HEK293 (cell line): Measurements from ENCODE around the gene MC1R.

Experiments used
- CTCF ChIA-PET: fragments of 350-600 bp; formaldehyde crosslinking; extraction: SDS; loops from one replicate; lab custom pipeline; 2021; ENCODE audit warnings: antibody characterized with exemption; lab: Yijun Ruan, JAX
- POLR2A ChIA-PET: fragments of 300-600 bp; formaldehyde crosslinking; extraction: SDS; loops from one replicate; lab custom pipeline; 2020; ENCODE audit warnings: antibody characterized with exemption, inconsistent platforms; lab: Yijun Ruan, JAX
- H3K27ac ChIP-seq: fragments of 200-500 bp; sonication (Bioruptor generic); 2 replicates; pipeline ENCODE4 v1.5.1; 2014; ENCODE audit warnings: low read depth, low read length, control low read depth, inconsistent platforms; ENCODE audit errors: extremely low read depth
- H3K36me3 ChIP-seq, 2 experiments: fragments of 200-500 bp in 1 of 2; sonication (Bioruptor generic) in 1 of 2; 1 replicate in 1 of 2; 2 replicates in 1 of 2; pipeline ENCODE4 v1.5.1; 2014 to 2017; ENCODE audit warnings: inconsistent platforms in 2 of 2, low read length in 2 of 2; ENCODE audit not compliant: control insufficient read depth in 2 of 2, insufficient read depth in 1 of 2
- H3K4me1 ChIP-seq: fragments of 200-500 bp; sonication (Bioruptor generic); 2 replicates; pipeline ENCODE4 v1.5.1; 2014; ENCODE audit warnings: mild to moderate bottlenecking, low read length, inconsistent platforms; ENCODE audit not compliant: control insufficient read depth, insufficient read depth
- H3K4me3 ChIP-seq: 2 replicates; pipeline ENCODE4 v1.5.1; 2011; ENCODE audit warnings: low read depth, mild to moderate bottlenecking, control low read depth, low read length, moderate library complexity
- H3K9me3 ChIP-seq: fragments of 200-500 bp; sonication (Bioruptor generic); 2 replicates; pipeline ENCODE4 v1.5.1; 2014; ENCODE audit warnings: low read depth, low read length, inconsistent platforms; ENCODE audit not compliant: control insufficient read depth, insufficient read depth
- GLIS1 ChIP-seq: fragments of 450-650 bp; formaldehyde crosslinking; IDR thresholded peaks from 2 replicates; pipeline ENCODE4 v1.5.1; 2016; ENCODE audit warnings: missing biosample characterization, missing genetic modification characterization
- IKZF3 ChIP-seq: fragments of 450-650 bp; IDR thresholded peaks from 2 replicates; pipeline ENCODE4 v1.5.0; 2018; ENCODE audit warnings: missing biosample characterization, mild to moderate bottlenecking, missing genetic modification characterization, moderate library complexity
- INSM2 ChIP-seq: fragments of 450-650 bp; formaldehyde crosslinking; IDR thresholded peaks from 2 replicates; pipeline ENCODE4 v1.5.1; 2016; ENCODE audit warnings: missing biosample characterization, missing genetic modification characterization
- KLF1 ChIP-seq: fragments of 450-650 bp; formaldehyde crosslinking; IDR thresholded peaks from 2 replicates; pipeline ENCODE4 v1.5.1; 2016; ENCODE audit warnings: missing biosample characterization, missing genetic modification characterization
- KLF9 ChIP-seq: fragments of 450-650 bp; formaldehyde crosslinking; IDR thresholded peaks from 2 replicates; pipeline ENCODE4 v1.5.1; 2016; ENCODE audit warnings: missing biosample characterization, missing genetic modification characterization, low read depth
- OSR2 ChIP-seq: fragments of 450-650 bp; formaldehyde crosslinking; IDR thresholded peaks from 2 replicates; pipeline ENCODE4 v1.5.1; 2016; ENCODE audit warnings: missing biosample characterization, missing genetic modification characterization
- PRDM1 ChIP-seq: fragments of 450-650 bp; formaldehyde crosslinking; IDR thresholded peaks from 2 replicates; pipeline ENCODE4; 2016; ENCODE audit warnings: missing biosample characterization, missing genetic modification characterization
- SCRT2 ChIP-seq: fragments of 450-650 bp; formaldehyde crosslinking; IDR thresholded peaks from 2 replicates; pipeline ENCODE4 v1.5.1; 2016; ENCODE audit warnings: missing biosample characterization, missing genetic modification characterization
- ZBTB1 ChIP-seq: fragments of 450-650 bp; formaldehyde crosslinking; IDR thresholded peaks from 2 replicates; pipeline ENCODE4 v1.5.1; 2016; ENCODE audit warnings: missing biosample characterization, missing genetic modification characterization
- ZFP41 ChIP-seq: fragments of 450-650 bp; formaldehyde crosslinking; IDR thresholded peaks from 2 replicates; pipeline ENCODE4 v1.5.1; 2016; ENCODE audit warnings: missing biosample characterization, missing genetic modification characterization, borderline replicate concordance
- ZNF10 ChIP-seq: fragments of 450-650 bp; formaldehyde crosslinking; IDR thresholded peaks from 2 replicates; pipeline ENCODE4 v1.5.1; 2017; ENCODE audit warnings: missing biosample characterization, missing genetic modification characterization
- ZNF132 ChIP-seq: fragments of 450-650 bp; formaldehyde crosslinking; IDR thresholded peaks from 2 replicates; pipeline ENCODE4 v1.5.1; 2017; ENCODE audit warnings: missing biosample characterization, missing genetic modification characterization, borderline replicate concordance
- ZNF16 ChIP-seq: fragments of 450-650 bp; formaldehyde crosslinking; IDR thresholded peaks from 2 replicates; pipeline ENCODE4 v1.5.1; 2016; ENCODE audit warnings: low read depth, missing biosample characterization, missing genetic modification characterization
- ZNF2 ChIP-seq: fragments of 450-650 bp; formaldehyde crosslinking; IDR thresholded peaks from 2 replicates; pipeline ENCODE4 v1.5.1; 2016; ENCODE audit warnings: missing biosample characterization, missing genetic modification characterization
- ZNF23 ChIP-seq: fragments of 450-650 bp; formaldehyde crosslinking; IDR thresholded peaks from 2 replicates; pipeline ENCODE4 v1.5.1; 2016; ENCODE audit warnings: missing biosample characterization, missing genetic modification characterization, borderline replicate concordance
- ZNF350 ChIP-seq: fragments of 450-650 bp; formaldehyde crosslinking; IDR thresholded peaks from 2 replicates; pipeline ENCODE4 v1.5.0; 2017; ENCODE audit warnings: missing biosample characterization, mild to moderate bottlenecking, missing genetic modification characterization
- ZNF391 ChIP-seq: fragments of 450-650 bp; formaldehyde crosslinking; IDR thresholded peaks from 2 replicates; pipeline ENCODE4 v1.5.1; 2016; ENCODE audit warnings: low read depth, missing biosample characterization, missing genetic modification characterization, borderline replicate concordance
- ZNF394 ChIP-seq: fragments of 450-650 bp; formaldehyde crosslinking; IDR thresholded peaks from 2 replicates; pipeline ENCODE4 v1.5.1; 2016; ENCODE audit warnings: missing biosample characterization, missing genetic modification characterization, mild to moderate bottlenecking, moderate library complexity, borderline replicate concordance
- ZNF416 ChIP-seq: fragments of 450-650 bp; formaldehyde crosslinking; IDR thresholded peaks from 2 replicates; pipeline ENCODE4 v1.5.1; 2016; ENCODE audit warnings: missing biosample characterization, missing genetic modification characterization
- ZNF473 ChIP-seq: fragments of 450-650 bp; formaldehyde crosslinking; IDR thresholded peaks from 2 replicates; pipeline ENCODE4 v1.5.1; 2017; ENCODE audit warnings: missing biosample characterization, missing genetic modification characterization
- ZNF501 ChIP-seq: fragments of 450-650 bp; formaldehyde crosslinking; IDR thresholded peaks from 2 replicates; pipeline ENCODE4 v1.5.1; 2016; ENCODE audit warnings: missing biosample characterization, missing genetic modification characterization
- ZNF623 ChIP-seq: fragments of 450-650 bp; formaldehyde crosslinking; IDR thresholded peaks from 2 replicates; pipeline ENCODE4 v1.5.1; 2016; ENCODE audit warnings: missing biosample characterization, missing genetic modification characterization
- ZNF747 ChIP-seq: fragments of 450-650 bp; formaldehyde crosslinking; IDR thresholded peaks from 2 replicates; pipeline ENCODE4 v1.5.1; 2016; ENCODE audit warnings: missing biosample characterization, missing genetic modification characterization
- ZNF768 ChIP-seq: fragments of 450-650 bp; formaldehyde crosslinking; IDR thresholded peaks from 2 replicates; pipeline ENCODE4 v1.5.1; 2018; ENCODE audit warnings: missing biosample characterization, mild to moderate bottlenecking, missing genetic modification characterization

MC1R gene

GRCh38 chr16:89961920-89962319 lies 43.3 kb downstream of the MC1R start:
- no peaks in the 10 kb centered on the region for H3K9me3 ChIP-seq
- TF ChIP-seq ZNF23 (tag by site-specific recombination) (no peak), ZNF16 (tag by site-specific recombination) (no peak), ZNF350 (tag by site-specific recombination) (no peak), ZNF391 (tag by site-specific recombination) (no peak), KLF1 (tag by site-specific recombination) (no peak), ZNF747 (tag by site-specific recombination) (no peak), INSM2 (tag by site-specific recombination) (no peak), ZNF416 (tag by site-specific recombination) (no peak)
- no peak overlapping the region for H3K4me3 ChIP-seq
- peaks cover 0 to 71% of the 10 kb centered on the region in 2 experiments; a peak in 2 of 3 replicates for H3K36me3 ChIP-seq
- CTCF ChIA-PET = interaction anchor here (0.6 kb wide), 1 partner anchor 53 kb away, joined by 3 read pairs; no protein-coding TSS in a partner anchor
- POLR2A ChIA-PET = interaction anchor here (1.4 kb wide), 1 partner anchor 39 kb away, joined by 3 read pairs; the partner anchor contains the start of gene TUBB3
- H3K4me1 ChIP-seq = no peaks in the 10 kb centered on the region
- H3K27ac ChIP-seq = no peak overlapping the region

GRCh38 chr16:89962754-89963498 lies 44.3 kb downstream of the MC1R start:
- no peak overlapping the region for H3K4me3 ChIP-seq
- CTCF ChIA-PET = no interaction called here
- H3K36me3 ChIP-seq = peaks cover 0 to 69% of the 10 kb centered on the region in 2 experiments; a peak in 2 of 3 replicates
- no peak for TF ChIP-seq ZNF473 (tag by site-specific recombination)
- no peak for TF ChIP-seq ZNF394 (tag by site-specific recombination)
- TF ChIP-seq IKZF3 (tag by site-specific recombination) = no peak
- TF ChIP-seq GLIS1 (tag by site-specific recombination) = no peak
- no peak for TF ChIP-seq ZNF132
- TF ChIP-seq ZBTB1 = no peak
- TF ChIP-seq ZNF768 (tag by site-specific recombination) = no peak
- TF ChIP-seq OSR2 (tag by site-specific recombination) = no peak
- TF ChIP-seq ZNF2 (tag by site-specific recombination) = no peak
- no peak for TF ChIP-seq KLF9
- no peak for TF ChIP-seq ZFP41 (tag by site-specific recombination)
- TF ChIP-seq ZNF391 (tag by site-specific recombination) = no peak
- no peak for TF ChIP-seq PRDM1
- no peak overlapping the region for H3K27ac ChIP-seq
- no peaks in the 10 kb centered on the region for H3K4me1 ChIP-seq
- POLR2A ChIA-PET = interaction anchor here (1.4 kb wide), 1 partner anchor 40 kb away, joined by 3 read pairs; the partner anchor contains the start of gene TUBB3
- no peaks in the 10 kb centered on the region for H3K9me3 ChIP-seq

- Histone ChIP-seq H3K4me1 (no peaks in the 10 kb centered on the region), H3K4me3 (no peak overlapping the region), H3K9me3 (no peaks in the 10 kb centered on the region), H3K36me3 (peaks cover 2 to 57% of the 10 kb centered on the region in 2 experiments; a peak in 2 of 3 replicates), H3K27ac (no peak overlapping the region)
- TF ChIP-seq ZNF623 (tag by site-specific recombination) (no peak), SCRT2 (tag by site-specific recombination) (0 out of 2 replicates have a peak, but pooled peaks have one; percentile 25), ZNF501 (tag by site-specific recombination) (no peak), ZNF10 (tag by site-specific recombination) (no peak)
- CTCF ChIA-PET = interaction anchor here (0.7 kb wide), 1 partner anchor 34 kb away, joined by 3 read pairs; no protein-coding TSS in a partner anchor
- POLR2A ChIA-PET = no interaction called here
Observed at GRCh38 chr16:89964201-89964600, 45.5 kb downstream of the MC1R start.
